OCI-LY7 (cell line): Measurements from ENCODE around the gene MED27. TPM values are rescaled to one million over a fixed set of nuclear protein-coding genes. Genes with fewer than 3 reads are reported as not detected.

Experiments
- BruUV-seq: library from RNA; stranded (reverse); fragments of 400-500 nt; replicated peaks from 2 replicates; lab custom pipeline; 2021; lab: Mats Ljungman, UMichigan
- CTCF ChIA-PET: fragments of 300-600 bp; sonication (Branson Sonifier 250); formaldehyde crosslinking; loops from one replicate; lab custom pipeline; 2022; ENCODE audit warnings: antibody characterized with exemption; ENCODE audit not compliant: unreplicated experiment; lab: Charles Lee
- POLR2A ChIA-PET: fragments of 300-600 bp; sonication (Branson Sonifier 250); formaldehyde crosslinking; loops from one replicate; lab custom pipeline; 2022; ENCODE audit warnings: antibody characterized with exemption; lab: Charles Lee
- DNase-seq: peaks from one replicate; pipeline ENCODE4 v3.0.0-alpha.2; 2015; ENCODE audit warnings: low spot score
- H2AFZ ChIP-seq: fragments of 200-600 bp; sonication (generic), shearing (Covaris generic); 2 replicates; pipeline ENCODE4 v1.6.1; 2014; ENCODE audit warnings: mild to moderate bottlenecking, antibody characterized with exemption, low read length, moderate library complexity
- H3K27ac ChIP-seq: fragments of 200-600 bp; sonication (generic); 2 replicates; pipeline ENCODE4 v1.5.1; 2014; ENCODE audit warnings: mixed run types, low read depth, mild to moderate bottlenecking, moderate library complexity, low read length, inconsistent platforms; ENCODE audit not compliant: poor library complexity, severe bottlenecking
- H3K36me3 ChIP-seq: fragments of 200-600 bp; sonication (generic); 2 replicates; pipeline ENCODE4 v1.6.1; 2014; ENCODE audit warnings: mild to moderate bottlenecking, antibody characterized with exemption, low read length, moderate library complexity, mixed read lengths; ENCODE audit not compliant: insufficient read depth
- H3K4me1 ChIP-seq: fragments of 200-600 bp; sonication (generic); 2 replicates; pipeline ENCODE4 v1.5.1; 2014; ENCODE audit warnings: mild to moderate bottlenecking, low read length; ENCODE audit not compliant: insufficient read depth, poor library complexity, severe bottlenecking
- H3K4me2 ChIP-seq: fragments of 200-600 bp; sonication (generic); 2 replicates; pipeline ENCODE4 v1.6.1; 2014; ENCODE audit warnings: mild to moderate bottlenecking, low read length
- H3K4me3 ChIP-seq: fragments of 200-600 bp; sonication (generic); 2 replicates; pipeline ENCODE4 v1.5.1; 2014; ENCODE audit warnings: mild to moderate bottlenecking, low read depth, low read length; ENCODE audit not compliant: poor library complexity, severe bottlenecking
- H3K79me2 ChIP-seq: fragments of 200-600 bp; sonication (generic); 2 replicates; pipeline ENCODE4 v1.6.1; 2016; ENCODE audit warnings: low read depth, mild to moderate bottlenecking, low read length, moderate library complexity, mixed read lengths; ENCODE audit not compliant: insufficient read depth
- H3K9me2 ChIP-seq: fragments of 200-600 bp; sonication (generic); 2 replicates; pipeline ENCODE4 v1.6.1; 2016; ENCODE audit warnings: mild to moderate bottlenecking, low read length, mixed read lengths; ENCODE audit not compliant: insufficient read depth
- H3K9me3 ChIP-seq: fragments of 200-600 bp; sonication (generic); 2 replicates; pipeline ENCODE4 v1.6.1; 2014; ENCODE audit warnings: mild to moderate bottlenecking, mixed run types, low read length, mixed read lengths
- H4K20me1 ChIP-seq: fragments of 200-600 bp; sonication (generic); 2 replicates; pipeline ENCODE4 v1.6.1; 2014; ENCODE audit warnings: mild to moderate bottlenecking, antibody characterized with exemption, low read length, moderate library complexity, mixed read lengths; ENCODE audit not compliant: insufficient read depth
- CTCF ChIP-seq: fragments of 200-600 bp; sonication (generic); conservative IDR thresholded peaks from 2 replicates; pipeline ENCODE4 v1.5.1; 2014; ENCODE audit warnings: mild to moderate bottlenecking, antibody characterized with exemption, low read length, moderate library complexity, mixed read lengths
- EZH2phosphoT487 ChIP-seq: fragments of 200-600 bp; sonication (generic); IDR thresholded peaks from 2 replicates; pipeline ENCODE4 v1.6.1; 2018; ENCODE audit warnings: low read depth, borderline replicate concordance, mild to moderate bottlenecking, mixed run types, antibody characterized with exemption, low read length, moderate library complexity, mixed read lengths
- intact Hi-C: fragments of 100-400 bp; cut with micrococcal nuclease; formaldehyde crosslinking; loops from one replicate; pipeline ENCODE4 v1.10.0; 2022; ENCODE audit not compliant: unreplicated experiment
- total RNA-seq, 2 experiments: library from RNA; depleted of rRNA in 1 of 2; stranded (reverse); fragments of >200 nt in 1 of 2; shearing (Covaris generic) in 1 of 2; gene quantifications; 2 replicates each; pipeline ENCODE4 v1.2.3, GENCODE V29; 2014 to 2022

MED27 gene
- total RNA-seq, 2 experiments from 2014 or later: 23.1 to 32.6 TPM

- DNase-seq: no peak
- BruUV-seq: no TSS peak
- no peaks in the 10 kb centered on the region for H3K79me2 ChIP-seq
- H3K4me2 ChIP-seq: no peak overlapping the region
- H3K36me3 ChIP-seq: no peaks in the 10 kb centered on the region
- H3K4me1 ChIP-seq: no peaks in the 10 kb centered on the region
- no peak overlapping the region for H3K27ac ChIP-seq
- intact Hi-C loops: no loop called here
- CTCF ChIA-PET: no interaction called here
- no peaks in the 10 kb centered on the region for H4K20me1 ChIP-seq
- POLR2A ChIA-PET: no interaction called here
- H3K9me2 ChIP-seq: no peaks in the 10 kb centered on the region
- no peaks in the 10 kb centered on the region for H3K9me3 ChIP-seq
- no peak overlapping the region for H2AFZ ChIP-seq
- H3K4me3 ChIP-seq: no peak overlapping the region
- TF ChIP-seq CTCF (no peak), EZH2phosphoT487 (no peak)
Measured at GRCh38 chr9:131870156-131870555, 209.5 kb downstream of the MED27 start.

GRCh38 chr9:131869348-131869747 is 210.3 kb downstream of the MED27 start:
- Histone ChIP-seq H3K36me3 (no peaks in the 10 kb centered on the region), H4K20me1 (no peaks in the 10 kb centered on the region), H3K79me2 (no peaks in the 10 kb centered on the region), H3K9me3 (no peaks in the 10 kb centered on the region), H3K4me2 (no peak overlapping the region), H3K9me2 (no peaks in the 10 kb centered on the region), H2AFZ (no peak overlapping the region), H3K4me1 (no peaks in the 10 kb centered on the region), H3K27ac (no peak overlapping the region), H3K4me3 (no peak overlapping the region)
- no peak for TF ChIP-seq CTCF
- TF ChIP-seq EZH2phosphoT487: no peak
- intact Hi-C loops: no loop called here
- no peak for DNase-seq
- POLR2A ChIA-PET: no interaction called here
- CTCF ChIA-PET: no interaction called here
- no TSS peak for BruUV-seq

DNA sequence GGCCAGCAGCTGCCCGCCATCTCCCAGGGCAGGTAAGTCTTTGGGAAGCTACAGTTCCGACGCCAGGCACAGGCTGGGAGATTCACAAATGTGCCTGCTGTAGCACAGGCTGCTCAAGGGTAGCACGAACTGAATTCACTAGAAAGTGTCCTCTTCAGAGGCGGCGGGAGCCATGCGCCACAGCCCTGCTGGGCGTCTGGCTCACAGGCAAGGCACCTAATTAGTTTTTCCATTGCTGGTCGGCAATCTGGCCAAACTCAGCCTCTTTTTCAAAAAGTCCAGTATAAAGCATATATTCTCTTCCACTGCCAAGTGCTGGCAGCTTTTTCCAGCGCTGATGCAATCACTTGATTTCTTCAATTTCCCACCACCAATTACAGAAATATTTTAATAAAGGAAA is 210.9 kb downstream of the MED27 start:
- Histone ChIP-seq H2AFZ (no peak overlapping the region), H4K20me1 (no peaks in the 10 kb centered on the region), H3K9me2 (no peaks in the 10 kb centered on the region), H3K36me3 (no peaks in the 10 kb centered on the region), H3K27ac (no peak overlapping the region), H3K4me3 (no peak overlapping the region), H3K4me2 (no peak overlapping the region), H3K4me1 (no peaks in the 10 kb centered on the region), H3K9me3 (no peaks in the 10 kb centered on the region), H3K79me2 (no peaks in the 10 kb centered on the region)
- no peak for DNase-seq
- no TSS peak for BruUV-seq
- CTCF ChIA-PET: no interaction called here
- intact Hi-C loops: no loop called here
- POLR2A ChIA-PET: no interaction called here
- TF ChIP-seq EZH2phosphoT487: no peak
- no peak for TF ChIP-seq CTCF
